Liver (tissue), 9 donors: Measurements from ENCODE around the gene EXOC3. TPM values are rescaled to one million over a fixed set of nuclear protein-coding genes. Genes with fewer than 3 reads are reported as not detected.

ENCODE experiments used
- DNase-seq: peaks from one replicate; pipeline ENCODE4 v3.0.0-alpha.2; 2017; ENCODE audit warnings: low spot score
- H3K27ac ChIP-seq, 2 donors: one replicate each; pipeline ENCODE4 v1.7.0; 2013; ENCODE audit warnings: inconsistent platforms in 2 of 2, low read length in 2 of 2, control low read depth in 1 of 2, low read depth in 1 of 2, mild to moderate bottlenecking in 1 of 2
- H3K27me3 ChIP-seq, 4 donors: one replicate each; pipeline versions ENCODE4 v1.6.1 to v1.7.0; 2013; ENCODE audit warnings: low read length in 3 of 4, inconsistent platforms in 1 of 4, mild to moderate bottlenecking in 1 of 4, moderate library complexity in 1 of 4; ENCODE audit not compliant: control insufficient read depth in 4 of 4, insufficient read depth in 4 of 4
- H3K36me3 ChIP-seq, 4 donors: one replicate each; pipeline versions ENCODE4 v1.6.1 to v1.7.0; 2013; ENCODE audit warnings: low read length in 3 of 4, mild to moderate bottlenecking in 3 of 4, low read depth in 1 of 4, moderate library complexity in 1 of 4; ENCODE audit not compliant: control insufficient read depth in 4 of 4, insufficient read depth in 3 of 4
- H3K4me1 ChIP-seq, 4 donors: one replicate each; pipeline versions ENCODE4 v1.6.1 to v1.7.0; 2013; ENCODE audit warnings: low read length in 3 of 4, mild to moderate bottlenecking in 3 of 4, moderate library complexity in 1 of 4; ENCODE audit not compliant: control insufficient read depth in 4 of 4, insufficient read depth in 4 of 4
- H3K4me3 ChIP-seq, 3 donors: one replicate each; pipeline versions ENCODE4 v1.6.1 to v1.7.0; 2013; ENCODE audit warnings: low read length in 3 of 3, control low read depth in 1 of 3, low read depth in 1 of 3, mild to moderate bottlenecking in 1 of 3
- H3K9ac ChIP-seq, 2 donors: one replicate each; pipeline ENCODE4 v1.7.0; 2013; ENCODE audit warnings: low read length in 2 of 2, mild to moderate bottlenecking in 2 of 2, moderate library complexity in 2 of 2, control low read depth in 1 of 2, low read depth in 1 of 2
- H3K9me3 ChIP-seq, 4 donors: one replicate each; pipeline versions ENCODE4 v1.6.1 to v1.7.0; 2013; ENCODE audit warnings: low read length in 3 of 4; ENCODE audit not compliant: control insufficient read depth in 4 of 4
- FOXA1 ChIP-seq: IDR thresholded peaks from 2 replicates; pipeline ENCODE4 v1.6.1; 2016; ENCODE audit warnings: antibody characterized with exemption
- FOXA2 ChIP-seq: IDR thresholded peaks from 2 replicates; pipeline ENCODE4 v1.6.1; 2016; ENCODE audit warnings: antibody characterized with exemption
- GABPA ChIP-seq, 2 donors: IDR thresholded peaks in 1 of 2; conservative IDR thresholded peaks in 1 of 2; 2 replicates each; pipeline ENCODE4 v1.6.1; 2016; ENCODE audit warnings: antibody characterized with exemption in 2 of 2, mild to moderate bottlenecking in 1 of 2, moderate library complexity in 1 of 2
- HNF4A ChIP-seq, 2 donors: conservative IDR thresholded peaks; 2 replicates each; pipeline ENCODE4 v1.6.1; 2016; ENCODE audit warnings: antibody characterized with exemption in 2 of 2, mild to moderate bottlenecking in 2 of 2
- HNF4G ChIP-seq: IDR thresholded peaks from 2 replicates; pipeline ENCODE4 v1.6.1; 2016; ENCODE audit warnings: antibody characterized with exemption
- NR2F2 ChIP-seq: IDR thresholded peaks from 2 replicates; pipeline ENCODE4 v1.6.1; 2016; ENCODE audit warnings: antibody characterized with exemption
- RAD21 ChIP-seq, 2 donors: IDR thresholded peaks; 2 replicates each; pipeline ENCODE4 v1.6.1; 2016; ENCODE audit warnings: antibody characterized with exemption in 2 of 2, mild to moderate bottlenecking in 2 of 2
- RXRA ChIP-seq, 2 donors: IDR thresholded peaks; 2 replicates each; pipeline ENCODE4 v1.6.1; 2017 to 2018; ENCODE audit warnings: antibody characterized with exemption in 2 of 2, mild to moderate bottlenecking in 1 of 2
- SP1 ChIP-seq: IDR thresholded peaks from 2 replicates; pipeline ENCODE4 v1.6.1; 2018; ENCODE audit warnings: antibody characterized with exemption, mild to moderate bottlenecking
- TAF1 ChIP-seq: conservative IDR thresholded peaks from 2 replicates; pipeline ENCODE4 v1.6.1; 2016; ENCODE audit warnings: antibody characterized with exemption, mild to moderate bottlenecking
- YY1 ChIP-seq: IDR thresholded peaks from 2 replicates; pipeline ENCODE4 v1.6.1; 2016; ENCODE audit warnings: antibody characterized with exemption, mild to moderate bottlenecking
- WGBS: extraction: QIAGEN DNeasy Blood & Tissue Kit; methylation state at CpG from one replicate; pipeline ENCODE4 v1.1.7; 2013; 5-methylcytosine and 5-hydroxymethylcytosine counted together
- polyA plus RNA-seq, 2 donors: library from polyadenylated mRNA; stranded (reverse) in 1 of 2; unstranded in 1 of 2; fragments of 200-250 nt in 1 of 2; fragments of >200 nt in 1 of 2; fragmentation: Nextera tagmentation in 1 of 2; extraction: Ambion mirVana in 1 of 2; gene quantifications; one replicate each; pipeline versions ENCODE4 v1.2.1 to v1.2.3, GENCODE V29; 2013 to 2015
- total RNA-seq, 2 donors: library from RNA; depleted of rRNA; stranded (reverse); fragments of >200 nt; gene quantifications; one replicate each; pipeline ENCODE4 v1.2.3, GENCODE V29; 2014
- TF ChIP-seq, protein P1 (sequence below): IDR thresholded peaks from 2 replicates; pipeline ENCODE4 v1.6.1; 2016; ENCODE audit warnings: antibody characterized with exemption
- TF ChIP-seq, protein P2 (sequence below): fragments of 150-350 bp; IDR thresholded peaks from 2 replicates; pipeline ENCODE4 v1.5.1; 2017; ENCODE audit warnings: improper control_type of control experiment, low read depth, low read length; ENCODE audit not compliant: missing input control
- TF ChIP-seq, protein P3 (sequence below): IDR thresholded peaks from 2 replicates; pipeline ENCODE4 v1.6.1; 2016; ENCODE audit warnings: antibody characterized with exemption, mild to moderate bottlenecking
- TF ChIP-seq, protein P4 (sequence below): IDR thresholded peaks from 2 replicates; pipeline ENCODE4 v1.6.1; 2016; ENCODE audit warnings: antibody characterized with exemption
- donor health status: healthy.
- donor health status: healthy.
- donor health status: healthy.
- donor health status: healthy.
- donor health status: healthy.

The EXOC3 gene
- total and polyA plus RNA-seq, 4 donors, result 12.4 to 23.9 (median 18.5) TPM

DNA sequence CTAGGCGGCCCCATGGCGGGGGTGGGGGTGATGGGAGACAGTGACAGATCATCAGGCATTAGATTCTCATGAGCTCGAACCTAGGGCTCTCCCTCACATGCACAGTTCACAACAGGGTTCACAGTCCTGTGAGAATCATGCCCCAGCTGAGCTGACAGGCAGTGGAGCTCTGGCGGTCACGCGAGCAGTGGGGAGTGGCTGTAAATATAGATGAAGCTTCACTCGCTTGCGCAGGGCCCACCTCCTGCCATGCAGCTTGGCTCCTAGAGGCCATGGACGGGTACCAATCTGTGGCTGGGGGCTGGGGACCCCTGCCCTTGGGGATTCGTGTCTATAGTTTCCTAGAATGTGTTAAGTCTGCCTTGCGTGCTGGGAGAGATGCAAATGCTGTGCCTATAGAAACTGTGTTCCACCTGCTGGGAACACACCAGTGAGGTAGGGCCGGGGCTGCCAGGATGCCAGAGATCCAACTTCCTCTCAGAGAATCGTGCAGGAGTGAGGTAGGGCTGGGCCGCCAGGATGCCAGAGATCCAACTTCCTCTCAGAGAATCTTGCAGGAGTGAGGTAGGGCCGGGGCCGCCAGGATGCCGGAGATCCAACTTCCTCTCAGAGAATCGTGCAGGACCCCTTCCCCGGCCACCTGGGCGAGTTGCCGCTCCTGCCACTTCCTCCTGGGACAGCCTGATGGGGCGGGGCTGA, 14.1 kb upstream of the EXOC3 start (continued):
- TF ChIP-seq, protein P1, sequence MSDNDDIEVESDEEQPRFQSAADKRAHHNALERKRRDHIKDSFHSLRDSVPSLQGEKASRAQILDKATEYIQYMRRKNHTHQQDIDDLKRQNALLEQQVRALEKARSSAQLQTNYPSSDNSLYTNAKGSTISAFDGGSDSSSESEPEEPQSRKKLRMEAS, result no peak
- no peak for TF ChIP-seq RXRA (IDR thresholded peaks at IDR 0.05)
- no peak for TF ChIP-seq GABPA (IDR thresholded peaks at IDR 0.05 in 1 of 2, conservative IDR thresholded peaks at IDR 0.05 in 1 of 2)

DNA sequence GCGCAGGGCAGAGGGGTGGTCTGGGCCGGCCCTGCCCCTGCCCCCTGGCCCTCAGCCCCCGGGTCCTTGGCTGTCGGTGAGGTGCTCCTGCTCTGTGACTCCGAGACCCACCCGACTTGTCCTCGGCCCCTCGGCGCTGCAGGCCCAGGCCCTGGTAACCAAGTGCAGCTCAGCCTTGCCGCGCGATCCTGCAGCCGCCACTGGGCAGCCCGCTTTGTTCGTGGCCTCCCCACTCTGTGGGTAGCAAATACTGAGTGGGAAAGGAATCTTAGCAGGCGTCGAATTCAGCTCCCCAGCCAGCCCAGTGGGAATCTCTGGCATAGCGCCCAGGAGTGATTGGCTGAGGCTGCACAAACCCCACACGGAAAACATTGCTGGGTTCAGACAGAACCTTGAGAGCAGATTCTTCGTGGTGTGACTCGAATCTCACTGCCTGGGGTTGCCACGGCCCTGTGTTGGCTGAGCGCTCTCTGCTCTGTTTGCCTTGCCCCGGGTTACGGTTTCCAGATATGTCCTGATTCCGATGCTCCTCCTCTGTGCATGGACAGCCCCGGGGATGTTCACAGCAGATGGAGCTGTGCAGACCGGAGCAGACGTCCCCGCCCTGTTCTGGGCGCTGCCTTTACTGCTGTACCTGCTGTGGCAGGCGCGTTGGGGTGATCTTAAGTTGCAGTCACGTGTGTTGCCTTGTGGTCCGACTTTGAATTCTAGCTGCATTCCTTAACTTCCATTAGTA, 13.4 kb upstream of the EXOC3 start:
- H3K9ac ChIP-seq, result no peak overlapping the region
- WGBS, result 81% methylated on average over 35 of the region's 35 CpGs
- no peaks in the 10 kb centered on the region for H3K36me3 ChIP-seq
- H3K27me3 ChIP-seq, result peaks cover 0 to 2% (median 0%) of the 10 kb centered on the region in 4 donors
- no peaks in the 10 kb centered on the region for H3K9me3 ChIP-seq
- no peaks in the 10 kb centered on the region for H3K4me1 ChIP-seq
- DNase-seq, result peak; percentile 22
- TF ChIP-seq RXRA (IDR thresholded peaks at IDR 0.05) (no peak), RAD21 (IDR thresholded peaks at IDR 0.05) (no peak), YY1 (no peak), SP1 (no peak), FOXA2 (no peak)
- TF ChIP-seq, protein P2, sequence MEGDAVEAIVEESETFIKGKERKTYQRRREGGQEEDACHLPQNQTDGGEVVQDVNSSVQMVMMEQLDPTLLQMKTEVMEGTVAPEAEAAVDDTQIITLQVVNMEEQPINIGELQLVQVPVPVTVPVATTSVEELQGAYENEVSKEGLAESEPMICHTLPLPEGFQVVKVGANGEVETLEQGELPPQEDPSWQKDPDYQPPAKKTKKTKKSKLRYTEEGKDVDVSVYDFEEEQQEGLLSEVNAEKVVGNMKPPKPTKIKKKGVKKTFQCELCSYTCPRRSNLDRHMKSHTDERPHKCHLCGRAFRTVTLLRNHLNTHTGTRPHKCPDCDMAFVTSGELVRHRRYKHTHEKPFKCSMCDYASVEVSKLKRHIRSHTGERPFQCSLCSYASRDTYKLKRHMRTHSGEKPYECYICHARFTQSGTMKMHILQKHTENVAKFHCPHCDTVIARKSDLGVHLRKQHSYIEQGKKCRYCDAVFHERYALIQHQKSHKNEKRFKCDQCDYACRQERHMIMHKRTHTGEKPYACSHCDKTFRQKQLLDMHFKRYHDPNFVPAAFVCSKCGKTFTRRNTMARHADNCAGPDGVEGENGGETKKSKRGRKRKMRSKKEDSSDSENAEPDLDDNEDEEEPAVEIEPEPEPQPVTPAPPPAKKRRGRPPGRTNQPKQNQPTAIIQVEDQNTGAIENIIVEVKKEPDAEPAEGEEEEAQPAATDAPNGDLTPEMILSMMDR, result no peak
- TF ChIP-seq, protein P3, sequence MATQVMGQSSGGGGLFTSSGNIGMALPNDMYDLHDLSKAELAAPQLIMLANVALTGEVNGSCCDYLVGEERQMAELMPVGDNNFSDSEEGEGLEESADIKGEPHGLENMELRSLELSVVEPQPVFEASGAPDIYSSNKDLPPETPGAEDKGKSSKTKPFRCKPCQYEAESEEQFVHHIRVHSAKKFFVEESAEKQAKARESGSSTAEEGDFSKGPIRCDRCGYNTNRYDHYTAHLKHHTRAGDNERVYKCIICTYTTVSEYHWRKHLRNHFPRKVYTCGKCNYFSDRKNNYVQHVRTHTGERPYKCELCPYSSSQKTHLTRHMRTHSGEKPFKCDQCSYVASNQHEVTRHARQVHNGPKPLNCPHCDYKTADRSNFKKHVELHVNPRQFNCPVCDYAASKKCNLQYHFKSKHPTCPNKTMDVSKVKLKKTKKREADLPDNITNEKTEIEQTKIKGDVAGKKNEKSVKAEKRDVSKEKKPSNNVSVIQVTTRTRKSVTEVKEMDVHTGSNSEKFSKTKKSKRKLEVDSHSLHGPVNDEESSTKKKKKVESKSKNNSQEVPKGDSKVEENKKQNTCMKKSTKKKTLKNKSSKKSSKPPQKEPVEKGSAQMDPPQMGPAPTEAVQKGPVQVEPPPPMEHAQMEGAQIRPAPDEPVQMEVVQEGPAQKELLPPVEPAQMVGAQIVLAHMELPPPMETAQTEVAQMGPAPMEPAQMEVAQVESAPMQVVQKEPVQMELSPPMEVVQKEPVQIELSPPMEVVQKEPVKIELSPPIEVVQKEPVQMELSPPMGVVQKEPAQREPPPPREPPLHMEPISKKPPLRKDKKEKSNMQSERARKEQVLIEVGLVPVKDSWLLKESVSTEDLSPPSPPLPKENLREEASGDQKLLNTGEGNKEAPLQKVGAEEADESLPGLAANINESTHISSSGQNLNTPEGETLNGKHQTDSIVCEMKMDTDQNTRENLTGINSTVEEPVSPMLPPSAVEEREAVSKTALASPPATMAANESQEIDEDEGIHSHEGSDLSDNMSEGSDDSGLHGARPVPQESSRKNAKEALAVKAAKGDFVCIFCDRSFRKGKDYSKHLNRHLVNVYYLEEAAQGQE, result no peak
- no peak overlapping the region for H3K27ac ChIP-seq
- no peak overlapping the region for H3K4me3 ChIP-seq

DNA sequence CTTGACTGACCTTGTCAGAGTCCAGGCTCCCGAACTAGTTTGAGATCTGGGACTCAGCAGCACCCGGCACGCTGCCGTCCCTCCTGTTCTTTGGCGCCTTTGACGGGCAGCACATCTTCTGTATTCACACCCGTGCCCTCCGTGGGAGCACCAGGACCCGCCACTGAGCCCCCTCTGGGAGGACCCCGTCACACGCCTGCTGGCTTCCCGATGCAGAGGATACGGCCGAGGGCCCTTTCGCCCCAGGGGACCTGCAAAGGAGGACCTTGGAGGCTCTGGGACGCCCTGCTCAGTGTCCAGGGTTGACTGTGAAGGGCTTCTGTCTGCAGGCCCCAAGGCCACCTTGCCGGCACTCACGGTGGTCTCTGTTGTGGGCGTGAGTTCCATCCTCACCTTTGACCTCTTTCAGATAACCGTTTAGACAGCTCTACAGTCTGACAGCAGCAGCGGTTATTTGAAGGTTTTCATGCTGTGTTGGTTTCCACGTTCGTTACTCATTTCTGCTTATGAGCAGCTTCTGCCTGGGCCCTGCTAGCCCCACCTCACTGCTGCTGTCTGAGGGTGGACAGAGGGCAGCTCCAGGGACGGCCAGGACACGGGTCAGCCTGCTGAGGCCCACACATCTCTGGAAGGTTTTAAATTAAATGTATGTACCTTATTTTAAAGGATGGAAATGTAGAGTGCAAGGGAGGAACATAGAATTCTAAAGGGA, 12.6 kb upstream of the EXOC3 start:
- 83% methylated on average over 25 of the region's 25 CpGs for WGBS
- no peaks in the 10 kb centered on the region for H3K9me3 ChIP-seq
- H3K27me3 ChIP-seq, result peaks cover 0 to 2% (median 0%) of the 10 kb centered on the region in 4 donors
- no peaks in the 10 kb centered on the region for H3K36me3 ChIP-seq
- H3K4me1 ChIP-seq, result no peaks in the 10 kb centered on the region
- H3K4me3 ChIP-seq, result no peak overlapping the region
- no peak overlapping the region for H3K9ac ChIP-seq
- DNase-seq, result peak; percentile 30
- no peak overlapping the region for H3K27ac ChIP-seq
- TF ChIP-seq TAF1, result no peak
- TF ChIP-seq HNF4G, result no peak
- TF ChIP-seq HNF4A (conservative IDR thresholded peaks at IDR 0.05), result no peak
- TF ChIP-seq NR2F2, result no peak
- no peak for TF ChIP-seq YY1
- TF ChIP-seq, protein P2, result no peak
- no peak for TF ChIP-seq SP1
- TF ChIP-seq, protein P1, result no peak
- no peak for TF ChIP-seq FOXA1
- TF ChIP-seq, protein P4, sequence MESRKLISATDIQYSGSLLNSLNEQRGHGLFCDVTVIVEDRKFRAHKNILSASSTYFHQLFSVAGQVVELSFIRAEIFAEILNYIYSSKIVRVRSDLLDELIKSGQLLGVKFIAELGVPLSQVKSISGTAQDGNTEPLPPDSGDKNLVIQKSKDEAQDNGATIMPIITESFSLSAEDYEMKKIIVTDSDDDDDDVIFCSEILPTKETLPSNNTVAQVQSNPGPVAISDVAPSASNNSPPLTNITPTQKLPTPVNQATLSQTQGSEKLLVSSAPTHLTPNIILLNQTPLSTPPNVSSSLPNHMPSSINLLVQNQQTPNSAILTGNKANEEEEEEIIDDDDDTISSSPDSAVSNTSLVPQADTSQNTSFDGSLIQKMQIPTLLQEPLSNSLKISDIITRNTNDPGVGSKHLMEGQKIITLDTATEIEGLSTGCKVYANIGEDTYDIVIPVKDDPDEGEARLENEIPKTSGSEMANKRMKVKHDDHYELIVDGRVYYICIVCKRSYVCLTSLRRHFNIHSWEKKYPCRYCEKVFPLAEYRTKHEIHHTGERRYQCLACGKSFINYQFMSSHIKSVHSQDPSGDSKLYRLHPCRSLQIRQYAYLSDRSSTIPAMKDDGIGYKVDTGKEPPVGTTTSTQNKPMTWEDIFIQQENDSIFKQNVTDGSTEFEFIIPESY, result no peak
- no peak for TF ChIP-seq FOXA2
